ENCODE results near the gene NANOGP8.
"Not testable (repeated sequence)": the region's sequence is repeated elsewhere in the genome, so short reads cannot be mapped to it uniquely, and the experiment has no call there.

Gene NANOGP8

DNA sequence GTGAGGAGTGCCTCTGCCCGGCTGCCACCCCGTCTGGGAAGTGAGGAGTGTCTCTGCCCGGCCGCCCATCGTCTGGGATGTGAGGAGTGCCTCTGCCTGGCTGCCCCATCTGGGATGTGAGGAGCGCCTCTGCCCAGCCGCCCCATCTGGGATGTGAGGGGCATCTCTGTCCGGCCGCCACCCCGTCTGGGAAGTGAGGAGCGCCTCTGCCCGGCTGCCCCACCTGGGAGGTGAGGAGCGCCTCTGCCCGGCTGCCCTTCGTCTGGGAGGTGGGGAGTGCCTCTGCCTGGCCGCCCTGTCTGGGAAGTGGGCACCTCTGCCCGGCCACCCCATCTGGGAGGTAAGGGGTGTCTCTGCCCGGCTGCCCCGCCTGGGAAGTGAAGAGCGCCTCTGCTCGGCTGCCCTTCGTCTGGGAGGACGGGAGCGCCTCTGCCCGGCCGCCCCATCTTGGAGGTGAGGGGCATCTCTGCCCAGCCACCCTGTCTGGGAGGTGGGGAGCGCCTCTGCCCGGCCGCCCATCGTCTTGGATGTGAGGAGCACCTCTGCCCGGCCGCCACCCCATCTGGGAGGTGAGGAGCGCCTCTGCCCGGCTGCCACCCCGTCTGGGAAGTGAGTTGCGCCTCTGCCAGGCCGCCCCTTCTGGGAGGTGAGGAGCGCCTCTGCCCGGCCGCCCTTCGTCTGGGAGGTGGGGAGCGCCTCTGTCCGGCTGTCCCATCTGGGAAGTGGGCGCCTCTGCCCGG, 3.3 kb downstream of the NANOGP8 start:
- H3K27ac ChIP-seq (ENCODE audit: low read length); DNase-seq; H3K27me3 ChIP-seq (ENCODE audit: insufficient read depth, low read length, poor library complexity); H3K4me3 ChIP-seq (ENCODE audit: low read depth in 1 of 2, low read length in 2 of 2); H4K20me1 ChIP-seq (ENCODE audit: insufficient read depth, low read length); H3K4me1 ChIP-seq (ENCODE audit: insufficient read depth, low read length); ATAC-seq (ENCODE audit: insufficient read depth, low read depth); H3K9ac ChIP-seq (ENCODE audit: low read depth, low read length); H3K9me3 ChIP-seq (ENCODE audit: insufficient read depth, low read length, severe bottlenecking); H2AFZ ChIP-seq (ENCODE audit: low read depth, low read length); H3K36me3 ChIP-seq (ENCODE audit: insufficient read depth, low read length); H3K79me2 ChIP-seq (ENCODE audit: insufficient read depth, low read length); H3K4me2 ChIP-seq (ENCODE audit: insufficient read depth, low read length): not testable (repeated sequence)

DNA sequence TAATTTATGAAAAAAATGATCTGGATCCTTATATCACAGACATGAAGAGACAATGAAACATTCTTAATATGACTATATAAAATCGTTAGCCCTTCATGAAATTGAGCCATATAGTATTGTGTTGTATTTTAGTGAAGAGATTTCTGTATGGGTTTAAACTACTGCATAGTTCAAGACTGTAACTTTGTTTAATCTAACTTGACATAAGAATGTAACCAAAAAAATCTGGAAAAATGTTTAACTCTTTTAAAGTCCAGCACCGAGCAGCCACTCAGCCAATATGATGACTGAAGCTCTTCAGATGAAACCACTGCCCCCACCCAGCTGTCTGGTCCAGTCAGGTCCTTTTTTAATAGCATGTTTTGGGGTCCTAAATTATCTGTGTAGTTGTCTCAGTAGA, 4.9 kb downstream of the NANOGP8 start:
- DNase-seq: no peak
- ATAC-seq (ENCODE audit: insufficient read depth, low read depth): no peak

GRCh38 chr15:35078221-35078915, 6.7 kb downstream of the NANOGP8 start:
- H3K36me3 ChIP-seq (ENCODE audit: insufficient read depth, low read length): no peaks in the 10 kb centered on the region
- no peak overlapping the region for H3K4me2 ChIP-seq (ENCODE audit: insufficient read depth, low read length)
- no peak overlapping the region for H3K27ac ChIP-seq (ENCODE audit: low read length)
- DNase-seq (peak; percentile 27), ATAC-seq (ENCODE audit: insufficient read depth, low read depth) (no peak)
- H3K79me2 ChIP-seq (ENCODE audit: insufficient read depth, low read length): no peaks in the 10 kb centered on the region
- H3K9ac ChIP-seq (ENCODE audit: low read depth, low read length): no peak overlapping the region
- H2AFZ ChIP-seq (ENCODE audit: low read depth, low read length): no peak overlapping the region
- no peaks in the 10 kb centered on the region for H3K9me3 ChIP-seq (ENCODE audit: insufficient read depth, low read length, severe bottlenecking)
- H4K20me1 ChIP-seq (ENCODE audit: insufficient read depth, low read length): no peaks in the 10 kb centered on the region
- H3K27me3 ChIP-seq (ENCODE audit: insufficient read depth, low read length, poor library complexity): no peaks in the 10 kb centered on the region
- no peaks in the 10 kb centered on the region for H3K4me1 ChIP-seq (ENCODE audit: insufficient read depth, low read length)
- peak; percentile 80 for TF ChIP-seq CTCF (IDR thresholded peaks at IDR 0.05; ENCODE audit: borderline replicate concordance, extremely low read depth, low read length, poor library complexity, severe bottlenecking)
- no peak for TF ChIP-seq EZH2 (IDR thresholded peaks at IDR 0.05; ENCODE audit: borderline replicate concordance, low read depth, low read length, severe bottlenecking)
- no peak overlapping the region for H3K4me3 ChIP-seq (ENCODE audit: low read depth in 1 of 2, low read length in 2 of 2)

More for the DNA sequence above, 4.9 kb downstream of the NANOGP8 start:
- H3K36me3 ChIP-seq (ENCODE audit: insufficient read depth, low read length): no peaks in the 10 kb centered on the region
- H3K27ac ChIP-seq (ENCODE audit: low read length): no peak overlapping the region
- H3K4me1 ChIP-seq (ENCODE audit: insufficient read depth, low read length): no peaks in the 10 kb centered on the region
- H3K9ac ChIP-seq (ENCODE audit: low read depth, low read length): no peak overlapping the region
- no peaks in the 10 kb centered on the region for H4K20me1 ChIP-seq (ENCODE audit: insufficient read depth, low read length)
- H3K4me2 ChIP-seq (ENCODE audit: insufficient read depth, low read length): no peak overlapping the region
- H3K9me3 ChIP-seq (ENCODE audit: insufficient read depth, low read length, severe bottlenecking): no peaks in the 10 kb centered on the region
- H2AFZ ChIP-seq (ENCODE audit: low read depth, low read length): no peak overlapping the region
- no peaks in the 10 kb centered on the region for H3K27me3 ChIP-seq (ENCODE audit: insufficient read depth, low read length, poor library complexity)
- no peak for TF ChIP-seq EZH2 (IDR thresholded peaks at IDR 0.05; ENCODE audit: borderline replicate concordance, low read depth, low read length, severe bottlenecking)
- no peak for TF ChIP-seq CTCF (IDR thresholded peaks at IDR 0.05; ENCODE audit: borderline replicate concordance, extremely low read depth, low read length, poor library complexity, severe bottlenecking)
- H3K79me2 ChIP-seq (ENCODE audit: insufficient read depth, low read length): no peaks in the 10 kb centered on the region
- H3K4me3 ChIP-seq (ENCODE audit: low read depth in 1 of 2, low read length in 2 of 2): no peak overlapping the region

GRCh38 chr15:35071106-35071505, 14.0 kb downstream of the NANOGP8 start:
- DNase-seq (no peak), ATAC-seq (ENCODE audit: insufficient read depth, low read depth) (no peak)
- no peak overlapping the region for H2AFZ ChIP-seq (ENCODE audit: low read depth, low read length)
- H3K4me2 ChIP-seq (ENCODE audit: insufficient read depth, low read length): no peak overlapping the region
- no peaks in the 10 kb centered on the region for H3K36me3 ChIP-seq (ENCODE audit: insufficient read depth, low read length)
- no peaks in the 10 kb centered on the region for H3K9me3 ChIP-seq (ENCODE audit: insufficient read depth, low read length, severe bottlenecking)
- TF ChIP-seq CTCF (IDR thresholded peaks at IDR 0.05; ENCODE audit: borderline replicate concordance, extremely low read depth, low read length, poor library complexity, severe bottlenecking) (no peak), EZH2 (IDR thresholded peaks at IDR 0.05; ENCODE audit: borderline replicate concordance, low read depth, low read length, severe bottlenecking) (no peak)
- no peaks in the 10 kb centered on the region for H3K4me1 ChIP-seq (ENCODE audit: insufficient read depth, low read length)
- H3K79me2 ChIP-seq (ENCODE audit: insufficient read depth, low read length): no peaks in the 10 kb centered on the region
- no peak overlapping the region for H3K4me3 ChIP-seq (ENCODE audit: low read depth in 1 of 2, low read length in 2 of 2)
- no peaks in the 10 kb centered on the region for H3K27me3 ChIP-seq (ENCODE audit: insufficient read depth, low read length, poor library complexity)
- no peaks in the 10 kb centered on the region for H4K20me1 ChIP-seq (ENCODE audit: insufficient read depth, low read length)
- no peak overlapping the region for H3K9ac ChIP-seq (ENCODE audit: low read depth, low read length)
- no peak overlapping the region for H3K27ac ChIP-seq (ENCODE audit: low read length)
